DMS53 treated with DMSO at 0.1 percent for 48 hours (cell line): Measurements from ENCODE around the gene RABGAP1L.
A peak's percentile ranks its signal among the peaks of the same experiment; 100 is the strongest.
"Not testable (repeated sequence)": the region's sequence is repeated elsewhere in the genome, so short reads cannot be mapped to it uniquely, and the experiment has no call there.

ENCODE experiments used
- DNase-seq: peaks from one replicate; lab custom pipeline; 2025; ENCODE audit not compliant: unreplicated experiment; lab: John Stamatoyannopoulos, UW

The RABGAP1L gene

GRCh38 chr1:174550296-174550695 lies 391.0 kb downstream of the RABGAP1L start:
- no peak for DNase-seq

GRCh38 chr1:174556392-174556791 lies 397.1 kb downstream of the RABGAP1L start:
- DNase-seq = no peak

GRCh38 chr1:174568551-174568950 lies 409.2 kb downstream of the RABGAP1L start:
- no peak for DNase-seq

GRCh38 chr1:174569240-174569639 lies 409.9 kb downstream of the RABGAP1L start:
- DNase-seq = no peak

- no peak for DNase-seq
These were observed 413.5 kb downstream of the RABGAP1L start for GRCh38 chr1:174572771-174573170.

- DNase-seq = not testable (repeated sequence)
These were observed 416.8 kb downstream of the RABGAP1L start for GRCh38 chr1:174576120-174576519.

GRCh38 chr1:174577681-174578080 lies 418.4 kb downstream of the RABGAP1L start:
- DNase-seq = no peak

- no peak for DNase-seq
These were observed 421.5 kb downstream of the RABGAP1L start for GRCh38 chr1:174580801-174581200.

- DNase-seq = no peak
These were observed 424.0 kb downstream of the RABGAP1L start for GRCh38 chr1:174583316-174583715.

- DNase-seq = no peak
These were observed 424.8 kb downstream of the RABGAP1L start for GRCh38 chr1:174584071-174584470.

GRCh38 chr1:174588618-174589017 lies 429.3 kb downstream of the RABGAP1L start:
- not testable (repeated sequence) for DNase-seq

- DNase-seq = no peak
These were observed 445.9 kb downstream of the RABGAP1L start for GRCh38 chr1:174605198-174605597.

- DNase-seq = no peak
These were observed 447.2 kb downstream of the RABGAP1L start for GRCh38 chr1:174606471-174606870.

GRCh38 chr1:174617905-174618304 lies 458.6 kb downstream of the RABGAP1L start:
- DNase-seq = not testable (repeated sequence)

- peak; percentile 5 for DNase-seq
These were observed 464.2 kb downstream of the RABGAP1L start for GRCh38 chr1:174623324-174624035.

- no peak for DNase-seq
These were observed 467.0 kb downstream of the RABGAP1L start for GRCh38 chr1:174626031-174627025.

- DNase-seq = no peak
These were observed 478.2 kb downstream of the RABGAP1L start for GRCh38 chr1:174637487-174637886.

GRCh38 chr1:174639461-174639860 lies 480.1 kb downstream of the RABGAP1L start:
- no peak for DNase-seq

- DNase-seq = no peak
These were observed 481.5 kb downstream of the RABGAP1L start for GRCh38 chr1:174640783-174641182.

- DNase-seq = no peak
These were observed 483.1 kb downstream of the RABGAP1L start for GRCh38 chr1:174642393-174642792.

GRCh38 chr1:174643206-174643605 lies 483.9 kb downstream of the RABGAP1L start:
- no peak for DNase-seq

- DNase-seq = not testable (repeated sequence)
These were observed 490.3 kb downstream of the RABGAP1L start for GRCh38 chr1:174649572-174649971.
